Measurements from ENCODE around the gene MTHFD1L. TPM values are rescaled to one million over a fixed set of nuclear protein-coding genes. Genes with fewer than 3 reads are reported as not detected.

Gene MTHFD1L
- total RNA-seq, 4 donors from 2014 or later, result 2.5 to 7.1 (median 4.2) TPM

DNA sequence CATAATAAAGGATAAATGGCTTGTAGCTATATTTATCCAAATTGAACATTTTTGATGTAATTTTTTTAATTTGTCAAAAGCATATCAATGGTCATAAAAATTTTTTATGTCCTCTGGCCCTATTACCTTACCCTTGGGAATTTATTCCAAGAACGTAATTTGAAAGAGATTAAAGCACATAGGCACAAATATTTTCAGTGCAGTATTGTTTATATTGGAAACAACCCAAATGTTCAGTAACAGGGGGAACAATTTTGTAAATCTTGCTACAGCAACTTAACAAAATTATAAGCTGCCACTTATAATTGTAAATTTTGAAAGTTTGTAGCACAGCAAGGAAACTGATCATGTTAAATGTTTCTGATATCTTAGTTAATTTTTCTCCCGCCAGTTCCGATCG lies 142.4 kb downstream of the MTHFD1L start:
- TF ChIP-seq, protein P1, sequence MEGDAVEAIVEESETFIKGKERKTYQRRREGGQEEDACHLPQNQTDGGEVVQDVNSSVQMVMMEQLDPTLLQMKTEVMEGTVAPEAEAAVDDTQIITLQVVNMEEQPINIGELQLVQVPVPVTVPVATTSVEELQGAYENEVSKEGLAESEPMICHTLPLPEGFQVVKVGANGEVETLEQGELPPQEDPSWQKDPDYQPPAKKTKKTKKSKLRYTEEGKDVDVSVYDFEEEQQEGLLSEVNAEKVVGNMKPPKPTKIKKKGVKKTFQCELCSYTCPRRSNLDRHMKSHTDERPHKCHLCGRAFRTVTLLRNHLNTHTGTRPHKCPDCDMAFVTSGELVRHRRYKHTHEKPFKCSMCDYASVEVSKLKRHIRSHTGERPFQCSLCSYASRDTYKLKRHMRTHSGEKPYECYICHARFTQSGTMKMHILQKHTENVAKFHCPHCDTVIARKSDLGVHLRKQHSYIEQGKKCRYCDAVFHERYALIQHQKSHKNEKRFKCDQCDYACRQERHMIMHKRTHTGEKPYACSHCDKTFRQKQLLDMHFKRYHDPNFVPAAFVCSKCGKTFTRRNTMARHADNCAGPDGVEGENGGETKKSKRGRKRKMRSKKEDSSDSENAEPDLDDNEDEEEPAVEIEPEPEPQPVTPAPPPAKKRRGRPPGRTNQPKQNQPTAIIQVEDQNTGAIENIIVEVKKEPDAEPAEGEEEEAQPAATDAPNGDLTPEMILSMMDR (IDR thresholded peaks at IDR 0.05), result no peak
- TF ChIP-seq EP300 (IDR thresholded peaks at IDR 0.05) (no peak), POLR2AphosphoS5 (IDR thresholded peaks at IDR 0.05) (no peak), POLR2A (IDR thresholded peaks at IDR 0.05; ENCODE audit: low read depth) (no peak)
- Histone ChIP-seq H3K27ac (replicated peaks in 1 of 4) (no peak overlapping the region), H3K4me1 (peaks cover 5 to 18% (median 14%) of the 10 kb centered on the region in 4 donors), H3K36me3 (no peaks in the 10 kb centered on the region), H3K9me3 (no peaks in the 10 kb centered on the region), H3K27me3 (no peaks in the 10 kb centered on the region), H3K4me3 (no peak overlapping the region)
- intact Hi-C loops (cut with DNase I), result no loop called here
- WGBS, result 72% methylated on average over 4 of the region's 4 CpGs
- DNase-seq (ENCODE audit: extremely low spot score), result no peak

GRCh38 chr6:151008425-151008824 lies 142.9 kb downstream of the MTHFD1L start:
- H3K27ac ChIP-seq (replicated peaks in 1 of 4), result no peak overlapping the region
- 86% methylated on average over 4 of the region's 4 CpGs for WGBS
- TF ChIP-seq POLR2AphosphoS5 (IDR thresholded peaks at IDR 0.05) (no peak), EP300 (IDR thresholded peaks at IDR 0.05) (no peak), POLR2A (IDR thresholded peaks at IDR 0.05; ENCODE audit: low read depth) (no peak)
- TF ChIP-seq, protein P1 (IDR thresholded peaks at IDR 0.05), result no peak

GRCh38 chr6:151009576-151009975 lies 144.1 kb downstream of the MTHFD1L start:
- TF ChIP-seq, protein P1 (IDR thresholded peaks at IDR 0.05), result no peak
- TF ChIP-seq EP300 (IDR thresholded peaks at IDR 0.05), result no peak
- no peaks in the 10 kb centered on the region for H3K36me3 ChIP-seq
- no peaks in the 10 kb centered on the region for H3K27me3 ChIP-seq
- 92% methylated on average over 12 of the region's 12 CpGs for WGBS
- intact Hi-C loops (cut with DNase I), result no loop called here
- peaks cover 6 to 15% (median 10%) of the 10 kb centered on the region in 4 donors for H3K4me1 ChIP-seq
- no peak for DNase-seq (ENCODE audit: extremely low spot score)
- no peaks in the 10 kb centered on the region for H3K9me3 ChIP-seq
- no peak overlapping the region for H3K4me3 ChIP-seq
- H3K27ac ChIP-seq (replicated peaks in 1 of 4), result no peak overlapping the region

More at GRCh38 chr6:151008425-151008824, 142.9 kb downstream of the MTHFD1L start:
- no peak for DNase-seq (ENCODE audit: extremely low spot score)
- intact Hi-C loops (cut with DNase I), result no loop called here
- Histone ChIP-seq H3K4me1 (peaks cover 5 to 18% (median 14%) of the 10 kb centered on the region in 4 donors), H3K36me3 (no peaks in the 10 kb centered on the region), H3K4me3 (no peak overlapping the region), H3K9me3 (no peaks in the 10 kb centered on the region), H3K27me3 (no peaks in the 10 kb centered on the region)

- Histone ChIP-seq H3K4me1 (peaks cover 4 to 12% (median 10%) of the 10 kb centered on the region in 4 donors), H3K27ac (replicated peaks in 1 of 4) (no peak overlapping the region), H3K36me3 (no peaks in the 10 kb centered on the region), H3K9me3 (no peaks in the 10 kb centered on the region), H3K27me3 (no peaks in the 10 kb centered on the region), H3K4me3 (no peak overlapping the region)
- DNase-seq (ENCODE audit: extremely low spot score), result no peak
- intact Hi-C loops (cut with DNase I), result loop anchor here (10.0 kb wide), 1 partner anchor 235 kb away; no protein-coding TSS in a partner anchor
- TF ChIP-seq, protein P1 (IDR thresholded peaks at IDR 0.05), result no peak
- TF ChIP-seq POLR2A (IDR thresholded peaks at IDR 0.05; ENCODE audit: low read depth), result no peak
- no peak for TF ChIP-seq EP300 (IDR thresholded peaks at IDR 0.05)
- no peak for TF ChIP-seq POLR2AphosphoS5 (IDR thresholded peaks at IDR 0.05)
- 78% methylated on average over 5 of the region's 5 CpGs for WGBS
These were observed 144.6 kb downstream of the MTHFD1L start for GRCh38 chr6:151010071-151010470.
